WI38 (cell line): ENCODE data around the gene TNKS1BP1.

ENCODE experiments used
- H3K4me3 ChIP-seq: 2 replicates; pipeline ENCODE4 v1.5.1; 2011; ENCODE audit warnings: low read depth, mild to moderate bottlenecking, control low read depth, low read length
- CTCF ChIP-seq: IDR thresholded peaks from 2 replicates; pipeline ENCODE4 v1.5.1; 2012; ENCODE audit warnings: low read depth, mild to moderate bottlenecking, control low read depth, low read length

TNKS1BP1 gene, protein sequence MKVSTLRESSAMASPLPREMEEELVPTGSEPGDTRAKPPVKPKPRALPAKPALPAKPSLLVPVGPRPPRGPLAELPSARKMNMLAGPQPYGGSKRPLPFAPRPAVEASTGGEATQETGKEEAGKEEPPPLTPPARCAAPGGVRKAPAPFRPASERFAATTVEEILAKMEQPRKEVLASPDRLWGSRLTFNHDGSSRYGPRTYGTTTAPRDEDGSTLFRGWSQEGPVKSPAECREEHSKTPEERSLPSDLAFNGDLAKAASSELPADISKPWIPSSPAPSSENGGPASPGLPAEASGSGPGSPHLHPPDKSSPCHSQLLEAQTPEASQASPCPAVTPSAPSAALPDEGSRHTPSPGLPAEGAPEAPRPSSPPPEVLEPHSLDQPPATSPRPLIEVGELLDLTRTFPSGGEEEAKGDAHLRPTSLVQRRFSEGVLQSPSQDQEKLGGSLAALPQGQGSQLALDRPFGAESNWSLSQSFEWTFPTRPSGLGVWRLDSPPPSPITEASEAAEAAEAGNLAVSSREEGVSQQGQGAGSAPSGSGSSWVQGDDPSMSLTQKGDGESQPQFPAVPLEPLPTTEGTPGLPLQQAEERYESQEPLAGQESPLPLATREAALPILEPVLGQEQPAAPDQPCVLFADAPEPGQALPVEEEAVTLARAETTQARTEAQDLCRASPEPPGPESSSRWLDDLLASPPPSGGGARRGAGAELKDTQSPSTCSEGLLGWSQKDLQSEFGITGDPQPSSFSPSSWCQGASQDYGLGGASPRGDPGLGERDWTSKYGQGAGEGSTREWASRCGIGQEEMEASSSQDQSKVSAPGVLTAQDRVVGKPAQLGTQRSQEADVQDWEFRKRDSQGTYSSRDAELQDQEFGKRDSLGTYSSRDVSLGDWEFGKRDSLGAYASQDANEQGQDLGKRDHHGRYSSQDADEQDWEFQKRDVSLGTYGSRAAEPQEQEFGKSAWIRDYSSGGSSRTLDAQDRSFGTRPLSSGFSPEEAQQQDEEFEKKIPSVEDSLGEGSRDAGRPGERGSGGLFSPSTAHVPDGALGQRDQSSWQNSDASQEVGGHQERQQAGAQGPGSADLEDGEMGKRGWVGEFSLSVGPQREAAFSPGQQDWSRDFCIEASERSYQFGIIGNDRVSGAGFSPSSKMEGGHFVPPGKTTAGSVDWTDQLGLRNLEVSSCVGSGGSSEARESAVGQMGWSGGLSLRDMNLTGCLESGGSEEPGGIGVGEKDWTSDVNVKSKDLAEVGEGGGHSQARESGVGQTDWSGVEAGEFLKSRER (N-terminal part only)

GRCh38 chr11:57324886-57325734, at the start of gene TNKS1BP1:
Gene TNKS1BP1 (minus strand): TSS chr11:57324952. CDS start chr11:57321885, 3,067 bp downstream.
- peak within 1 kb of the TSS; percentile 70 for H3K4me3 ChIP-seq
- TF ChIP-seq CTCF: no peak

DNA sequence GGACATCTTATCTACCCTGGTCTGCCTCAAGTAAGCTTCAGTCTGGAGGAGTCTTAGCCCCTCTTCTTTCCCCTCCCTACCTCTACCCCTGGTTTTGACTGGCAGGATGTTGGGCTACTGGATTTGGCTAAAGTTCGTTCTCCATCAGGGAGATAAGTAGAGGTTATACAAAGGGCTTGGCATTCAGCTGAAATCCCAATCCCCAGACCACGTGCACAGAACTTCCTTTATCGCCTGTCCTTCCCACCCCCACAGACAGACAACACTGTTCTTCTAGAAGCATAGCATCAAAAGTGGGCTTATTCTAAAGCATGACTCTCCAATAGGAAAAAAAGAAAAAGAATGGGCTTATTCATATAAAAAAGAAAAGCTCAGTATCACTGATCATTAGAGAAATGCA, 48.4 kb upstream of the TNKS1BP1 start:
- TF ChIP-seq CTCF: no peak
- H3K4me3 ChIP-seq: no peak overlapping the region

- no peak overlapping the region for H3K4me3 ChIP-seq
- TF ChIP-seq CTCF: no peak
Observed at GRCh38 chr11:57370941-57371340, 46.2 kb upstream of the TNKS1BP1 start.

GRCh38 chr11:57370251-57370650, 45.5 kb upstream of the TNKS1BP1 start:
- no peak overlapping the region for H3K4me3 ChIP-seq
- no peak for TF ChIP-seq CTCF

GRCh38 chr11:57368845-57369232, 44.1 kb upstream of the TNKS1BP1 start:
- no peak for TF ChIP-seq CTCF
- H3K4me3 ChIP-seq: no peak overlapping the region

DNA sequence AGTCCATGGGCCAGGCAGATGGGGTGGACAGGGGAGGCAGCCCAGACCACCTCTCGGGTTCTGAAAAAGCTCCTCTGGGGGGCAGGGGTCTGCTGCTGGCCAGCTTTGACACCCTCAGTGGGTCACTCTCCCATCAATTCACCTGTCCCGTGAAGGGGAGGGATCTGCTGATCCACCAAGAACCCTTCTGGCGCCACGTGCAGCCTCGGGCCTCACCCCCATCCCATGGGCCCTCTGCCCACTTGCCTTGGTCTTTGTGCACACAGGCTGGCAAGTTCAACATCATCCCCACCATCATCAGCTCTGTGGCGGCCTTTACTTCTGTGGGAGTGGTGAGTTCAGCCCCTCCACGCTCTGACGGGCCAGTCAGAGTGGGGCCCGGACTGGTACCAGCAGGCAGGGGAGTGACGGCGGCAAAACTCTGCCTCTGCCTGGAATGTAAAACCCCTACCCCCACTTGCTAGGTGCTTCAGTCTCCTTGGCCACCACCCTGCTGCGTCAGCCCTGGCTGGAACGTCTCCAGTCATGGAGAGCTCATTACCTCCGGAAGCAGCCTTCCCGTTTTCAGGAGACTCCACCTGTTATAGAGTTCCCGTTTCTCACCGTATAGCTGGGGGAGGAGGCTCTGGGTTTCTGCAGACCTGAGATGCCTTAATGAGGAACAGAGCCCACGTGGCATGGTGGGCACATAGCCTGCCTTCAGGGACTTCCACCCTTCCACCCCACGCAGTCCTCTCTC, 43.5 kb upstream of the TNKS1BP1 start:
- H3K4me3 ChIP-seq: no peak overlapping the region
- TF ChIP-seq CTCF: no peak
